Activated T-helper 9 cell treated with anti-CD3 and anti-CD28 coated beads, Interleukin-2, amount 50 U/mL, for 16 hours (primary cell): ENCODE results near the gene PUS1.
"Not testable (repeated sequence)": the region's sequence is repeated elsewhere in the genome, so short reads cannot be mapped to it uniquely, and the experiment has no call there.

Source experiments
- DNase-seq: peaks from one replicate; pipeline ENCODE4 v3.0.0-alpha.2; 2020; ENCODE audit warnings: low read depth

PUS1 gene

GRCh38 chr12:131960590-131961325 lies 31.7 kb downstream of the PUS1 start:
- not testable (repeated sequence) for DNase-seq

DNA sequence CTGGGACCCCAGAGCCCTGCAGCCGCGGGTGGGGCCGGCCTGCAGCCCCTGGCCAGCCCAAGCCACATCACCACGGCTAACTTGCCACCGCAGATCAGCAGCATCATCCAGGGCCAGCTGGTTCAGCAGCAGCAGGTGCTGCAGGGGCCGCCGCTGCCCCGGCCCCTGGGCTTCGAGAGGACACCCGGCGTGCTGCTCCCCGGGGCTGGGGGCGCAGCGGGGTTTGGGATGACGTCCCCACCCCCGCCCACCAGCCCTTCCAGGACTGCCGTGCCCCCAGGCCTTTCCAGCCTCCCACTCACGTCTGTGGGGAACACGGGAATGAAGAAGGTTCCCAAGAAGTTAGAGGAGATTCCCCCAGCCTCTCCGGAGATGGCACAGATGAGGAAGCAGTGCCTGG lies 32.3 kb downstream of the PUS1 start:
- DNase-seq: not testable (repeated sequence)

DNA sequence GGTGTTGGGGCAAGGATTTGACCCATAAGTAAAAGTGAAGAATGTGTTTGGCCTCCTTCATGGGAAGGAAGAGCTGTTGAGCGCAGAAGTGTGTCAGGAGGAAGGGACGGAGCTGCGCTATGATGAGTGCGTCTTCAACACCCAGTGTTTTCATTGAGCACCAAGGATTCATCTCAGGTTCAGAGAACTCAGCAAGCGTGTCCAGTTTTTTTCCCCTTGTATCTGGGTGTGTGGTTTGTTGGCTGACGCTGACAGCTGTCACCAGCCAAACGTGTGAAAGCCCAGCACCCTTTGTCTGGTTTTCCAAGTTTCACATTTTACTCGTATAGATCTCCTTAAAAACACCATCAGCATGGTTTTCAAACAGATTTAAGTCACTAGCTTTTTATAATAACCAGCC lies 33.0 kb downstream of the PUS1 start:
- no peak for DNase-seq

GRCh38 chr12:131963381-131963780 lies 34.3 kb downstream of the PUS1 start:
- no peak for DNase-seq

- no peak for DNase-seq
Observed at GRCh38 chr12:131965073-131965472, 36.0 kb downstream of the PUS1 start.

GRCh38 chr12:131971226-131971625 lies 42.1 kb downstream of the PUS1 start:
- DNase-seq: no peak

GRCh38 chr12:131975228-131975627 lies 46.2 kb downstream of the PUS1 start:
- no peak for DNase-seq

DNA sequence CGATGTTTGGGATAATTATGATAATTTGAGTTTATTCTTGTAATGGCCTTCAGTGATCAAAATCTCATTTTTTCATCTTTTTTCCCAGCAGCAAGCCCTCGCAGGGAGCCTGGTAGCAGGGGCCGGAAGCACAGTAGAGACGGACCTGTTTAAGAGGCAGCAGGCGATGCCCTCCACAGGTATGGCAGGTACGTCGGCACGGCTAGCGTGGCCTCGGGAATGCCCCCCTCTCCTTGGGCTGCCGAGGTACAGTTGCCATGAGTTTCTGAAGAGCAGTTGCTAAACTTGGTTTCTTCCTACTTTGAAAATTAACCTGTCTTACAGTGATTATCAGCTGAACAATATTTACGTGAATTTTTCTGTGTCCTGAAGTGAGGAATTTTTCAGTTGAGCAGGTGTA lies 50.5 kb downstream of the PUS1 start:
- DNase-seq: no peak

GRCh38 chr12:131980263-131980662 lies 51.2 kb downstream of the PUS1 start:
- no peak for DNase-seq

DNA sequence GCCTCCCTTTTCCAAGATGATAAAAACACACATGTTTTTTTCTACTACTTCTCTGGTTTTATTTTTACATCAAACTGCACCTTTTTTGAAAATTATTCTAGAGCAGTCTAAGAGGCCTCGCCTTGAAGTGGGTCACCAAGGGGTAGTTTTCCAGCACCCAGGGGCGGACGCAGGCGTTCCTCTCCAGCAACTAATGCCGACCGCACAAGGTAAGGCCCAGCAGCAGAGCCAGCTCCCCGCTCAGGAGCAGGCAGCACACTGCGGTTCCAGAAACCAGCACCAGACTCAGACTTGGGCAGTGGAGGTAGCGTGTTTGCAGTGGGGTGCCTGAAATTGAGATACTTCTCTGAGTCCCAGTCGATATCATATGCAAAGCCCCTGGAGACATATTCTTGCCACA lies 52.3 kb downstream of the PUS1 start:
- no peak for DNase-seq

DNA sequence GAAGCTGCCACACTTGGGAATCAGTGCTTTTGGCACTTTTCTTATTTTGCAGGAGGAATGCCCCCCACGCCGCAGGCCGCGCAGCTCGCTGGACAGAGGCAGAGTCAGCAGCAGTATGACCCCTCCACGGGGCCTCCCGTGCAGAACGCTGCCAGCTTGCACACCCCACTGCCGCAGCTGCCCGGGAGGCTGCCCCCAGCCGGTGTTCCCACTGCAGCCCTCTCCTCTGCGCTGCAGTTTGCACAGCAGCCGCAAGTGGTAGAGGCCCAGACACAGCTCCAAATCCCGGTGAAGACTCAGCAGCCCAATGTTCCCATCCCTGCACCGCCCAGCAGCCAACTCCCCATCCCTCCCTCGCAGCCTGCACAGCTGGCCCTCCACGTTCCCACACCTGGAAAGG lies 53.0 kb downstream of the PUS1 start:
- no peak for DNase-seq

GRCh38 chr12:131983026-131983425 lies 54.0 kb downstream of the PUS1 start:
- DNase-seq: no peak

- no peak for DNase-seq
Observed at GRCh38 chr12:131983554-131983953, 54.5 kb downstream of the PUS1 start.

- no peak for DNase-seq
Observed at GRCh38 chr12:131984334-131984733, 55.3 kb downstream of the PUS1 start.

GRCh38 chr12:131985510-131985875 lies 56.4 kb downstream of the PUS1 start:
- not testable (repeated sequence) for DNase-seq

DNA sequence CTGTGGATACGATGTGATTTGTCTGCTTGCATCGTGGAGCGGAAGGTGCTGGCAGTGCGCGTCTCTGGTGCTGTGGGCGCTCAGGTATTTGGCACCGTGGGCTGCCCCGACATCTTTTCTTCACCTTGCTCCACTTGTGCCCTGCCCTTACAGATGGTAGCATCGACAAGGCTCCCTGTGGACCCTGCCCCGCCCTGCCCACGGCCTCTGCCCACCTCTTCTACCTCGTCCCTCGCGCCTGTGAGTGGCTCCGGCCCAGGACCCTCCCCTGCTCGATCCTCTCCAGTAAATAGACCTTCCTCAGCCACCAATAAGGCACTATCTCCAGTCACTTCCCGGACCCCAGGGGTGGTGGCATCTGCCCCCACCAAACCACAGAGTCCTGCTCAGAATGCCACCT lies 57.3 kb downstream of the PUS1 start:
- DNase-seq: no peak

GRCh38 chr12:131986910-131987309 lies 57.8 kb downstream of the PUS1 start:
- DNase-seq: no peak

- no peak for DNase-seq
Observed at GRCh38 chr12:131987552-131987951, 58.5 kb downstream of the PUS1 start.

DNA sequence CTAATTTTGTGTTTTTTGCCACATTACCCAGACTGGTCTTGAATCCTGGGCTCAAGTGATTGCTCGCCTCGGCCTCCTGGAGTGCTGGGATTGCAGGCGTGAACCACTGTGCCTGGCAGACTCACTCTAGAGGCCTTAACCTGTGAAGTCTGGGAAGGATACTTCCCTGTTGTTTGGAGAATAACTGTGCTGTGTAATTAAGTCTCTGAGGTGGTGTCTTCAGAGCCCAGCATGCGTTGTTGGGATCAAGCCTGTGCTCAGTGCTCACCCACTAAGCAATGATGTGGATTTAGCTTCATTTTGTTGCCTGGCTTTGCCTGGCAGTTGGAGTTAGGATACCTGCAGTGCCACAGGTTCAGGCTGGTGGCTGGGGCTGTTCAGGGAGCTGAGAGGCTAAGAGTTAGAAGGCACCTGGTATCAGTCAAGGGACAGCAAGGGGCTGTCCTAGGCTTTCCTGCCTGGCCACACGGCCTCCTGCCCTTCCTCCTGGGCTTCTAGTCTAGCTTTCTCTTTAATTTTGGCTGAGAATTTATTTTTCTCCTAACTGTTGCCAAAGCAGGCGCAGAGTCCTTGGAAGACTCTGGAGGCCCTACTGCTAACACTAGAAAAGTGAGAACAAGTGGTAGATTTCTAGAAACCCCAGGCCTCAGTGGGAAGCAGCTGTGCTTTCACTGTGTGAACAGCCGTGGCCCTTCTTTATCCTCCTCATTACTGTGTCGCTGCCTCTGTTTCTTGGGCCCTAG lies 59.1 kb downstream of the PUS1 start:
- DNase-seq: no peak

- no peak for DNase-seq
Observed at GRCh38 chr12:131989021-131989420, 59.9 kb downstream of the PUS1 start.

DNA sequence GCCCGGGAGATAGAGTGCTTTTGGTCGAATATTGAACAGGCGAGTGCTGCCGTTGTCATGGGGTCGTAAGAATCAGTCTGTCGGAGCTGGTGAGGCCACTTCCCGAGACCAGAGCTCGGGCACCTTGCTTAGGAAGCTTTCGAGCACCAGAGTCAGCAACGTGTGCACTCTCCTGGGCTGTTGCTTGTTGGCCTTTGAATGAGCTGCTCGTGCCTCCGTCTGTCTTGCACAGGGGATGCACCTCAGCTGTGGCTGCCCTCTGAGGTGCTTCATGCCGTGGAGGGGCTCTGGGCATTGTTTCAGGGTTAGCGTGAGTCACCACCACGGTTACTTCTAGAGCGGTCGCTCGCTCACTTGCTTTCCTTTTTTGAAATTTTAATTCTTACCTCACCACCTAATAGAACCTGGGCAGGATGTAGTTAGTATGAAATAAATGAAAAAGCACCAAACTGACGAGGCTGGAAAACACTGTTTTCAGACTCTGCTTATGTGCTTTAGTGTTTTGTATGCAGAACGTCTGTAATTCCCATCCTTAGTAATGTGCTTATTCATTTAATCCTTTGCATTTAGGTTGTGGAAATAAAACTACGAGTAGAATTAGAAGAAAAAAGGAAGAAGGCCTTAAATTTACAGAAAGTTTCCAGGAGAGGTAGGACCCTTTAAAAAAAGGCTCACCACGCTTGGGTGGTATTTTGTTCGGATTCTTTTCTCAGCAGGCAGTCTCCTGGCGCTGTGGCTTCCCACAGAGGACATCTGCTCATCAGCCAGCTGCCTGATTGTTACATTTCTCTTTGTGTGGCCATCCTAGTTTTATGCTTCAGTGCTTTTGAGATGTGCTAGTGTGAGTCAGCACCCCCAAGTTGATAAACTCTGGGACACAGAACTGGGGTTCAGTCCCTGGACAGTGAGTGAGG lies 61.2 kb downstream of the PUS1 start:
- no peak for DNase-seq

- no peak for DNase-seq
Observed at GRCh38 chr12:131990980-131991305, 61.9 kb downstream of the PUS1 start.
